H1 (cell line): ENCODE data around the gene LDLRAD4. TPM values are rescaled to one million over a fixed set of nuclear protein-coding genes. Genes with fewer than 3 reads are reported as not detected.
"Not testable (repeated sequence)": the region's sequence is repeated elsewhere in the genome, so short reads cannot be mapped to it uniquely, and the experiment has no call there.

Source experiments
- CTCF ChIA-PET: fragments of 300-600 bp; sonication (Branson Sonifier 250); formaldehyde crosslinking; loops from one replicate; lab custom pipeline; 2021; ENCODE audit not compliant: partially characterized antibody; lab: Charles Lee
- POLR2A ChIA-PET: fragments of 300-600 bp; sonication (Branson Sonifier 250); formaldehyde crosslinking; loops from one replicate; lab custom pipeline; 2021; ENCODE audit warnings: inconsistent platforms; ENCODE audit not compliant: partially characterized antibody; lab: Charles Lee
- DNase-seq, 2 experiments: peaks; one replicate each; pipeline versions ENCODE4 v3.0.0 to v3.0.0-alpha.2; 2010 to 2022; ENCODE audit warnings: low spot score in 2 of 2, low read depth in 1 of 2, mixed read lengths in 1 of 2
- FAIRE-seq: peaks from 2 replicates; lab custom pipeline; 2011; peaks lifted over from hg19 to GRCh38; lab: Jason Lieb, UNC
- H2AFZ ChIP-seq: 2 replicates; pipeline ENCODE4 v1.8.1; 2012; ENCODE audit warnings: low read length, inconsistent platforms
- H2AK5ac ChIP-seq: 2 replicates; pipeline ENCODE4 v1.6.1; 2013; ENCODE audit warnings: low read depth, low read length
- H2BK120ac ChIP-seq: replicated peaks from 2 replicates; pipeline ENCODE3; 2013; ENCODE audit warnings: low read depth, low read length, inconsistent platforms
- H2BK12ac ChIP-seq: 2 replicates; pipeline ENCODE4 v1.6.1; 2013; ENCODE audit warnings: low read depth, low read length
- H2BK15ac ChIP-seq: 2 replicates; pipeline ENCODE4 v1.6.1; 2013; ENCODE audit warnings: low read length
- H2BK20ac ChIP-seq: 2 replicates; pipeline ENCODE4 v1.6.1; 2013; ENCODE audit warnings: low read length
- H2BK5ac ChIP-seq: 2 replicates; pipeline ENCODE4 v1.6.1; 2013; ENCODE audit warnings: low read depth, low read length
- H3K14ac ChIP-seq: 2 replicates; pipeline ENCODE4 v1.6.1; 2013; ENCODE audit warnings: inconsistent platforms; ENCODE audit not compliant: insufficient read length
- H3K18ac ChIP-seq: 2 replicates; pipeline ENCODE4 v1.6.1; 2013; ENCODE audit warnings: low read length; ENCODE audit errors: extremely low read depth
- H3K23ac ChIP-seq: 2 replicates; pipeline ENCODE4 v1.6.1; 2013; ENCODE audit warnings: inconsistent platforms; ENCODE audit not compliant: insufficient read length
- H3K23me2 ChIP-seq: 2 replicates; pipeline ENCODE4 v1.6.1; 2013; ENCODE audit warnings: low read depth, low read length
- H3K27ac ChIP-seq: 2 replicates; pipeline ENCODE4 v1.6.1; 2011; ENCODE audit warnings: low read depth, low read length, inconsistent platforms
- H3K27me3 ChIP-seq, 4 experiments: replicated peaks in 1 of 4; 1 replicate in 1 of 4; 2 replicates in 3 of 4; pipeline versions ENCODE4 v1.6.1 to v1.8.1; 2011 to 2013; ENCODE audit warnings: low read length in 3 of 4, mild to moderate bottlenecking in 3 of 4, inconsistent platforms in 2 of 4, mixed read lengths in 2 of 4, moderate library complexity in 1 of 4; ENCODE audit not compliant: control insufficient read depth in 3 of 4, insufficient read depth in 3 of 4; ENCODE audit errors: extremely low read depth in 1 of 4
- H3K36me3 ChIP-seq, 4 experiments: 2 replicates each; pipeline versions ENCODE4 v1.6.1 to v1.8.1; 2011 to 2013; ENCODE audit warnings: mild to moderate bottlenecking in 4 of 4, low read length in 3 of 4, moderate library complexity in 2 of 4, control low read depth in 1 of 4, inconsistent platforms in 1 of 4; ENCODE audit not compliant: insufficient read depth in 4 of 4, control insufficient read depth in 2 of 4
- H3K4ac ChIP-seq: replicated peaks from 2 replicates; pipeline ENCODE3; 2013; ENCODE audit warnings: low read length, low read depth, mixed read lengths, inconsistent platforms; ENCODE audit not compliant: insufficient read length
- H3K4me1 ChIP-seq, 4 experiments: replicated peaks in 1 of 4; 1 replicate in 1 of 4; 2 replicates in 3 of 4; pipeline versions ENCODE4 v1.6.1 to v1.8.1; 2011 to 2013; ENCODE audit warnings: low read length in 3 of 4, inconsistent platforms in 2 of 4, mixed read lengths in 1 of 4; ENCODE audit not compliant: insufficient read depth in 4 of 4, control insufficient read depth in 3 of 4
- H3K4me2 ChIP-seq, 2 experiments: 2 replicates each; pipeline versions ENCODE4 v1.6.1 to v1.8.1; 2011 to 2013; ENCODE audit warnings: low read depth in 2 of 2, low read length in 2 of 2, control low read depth in 1 of 2, inconsistent platforms in 1 of 2, mild to moderate bottlenecking in 1 of 2; ENCODE audit not compliant: insufficient read depth in 1 of 2
- H3K4me3 ChIP-seq, 4 experiments: fragments of 200-600, 300-600 bp in 1 of 4; sonication (generic), shearing (Covaris generic), sonication (Bioruptor Twin) in 1 of 4; 2 replicates each; pipeline versions ENCODE4 v1.5.1 to v1.8.1; 2011 to 2016; ENCODE audit warnings: low read length in 4 of 4, low read depth in 3 of 4, control low read depth in 2 of 4, inconsistent platforms in 2 of 4, mild to moderate bottlenecking in 2 of 4, mixed read lengths in 1 of 4, moderate library complexity in 1 of 4; ENCODE audit not compliant: insufficient read depth in 2 of 4; ENCODE audit errors: extremely low read depth in 1 of 4
- H3K56ac ChIP-seq: replicated peaks from 2 replicates; pipeline ENCODE3; 2013; ENCODE audit warnings: low read depth, mild to moderate bottlenecking, mixed read lengths, low read length, inconsistent platforms; ENCODE audit not compliant: insufficient read length
- H3K79me1 ChIP-seq: 2 replicates; pipeline ENCODE4 v1.6.1; 2013; ENCODE audit warnings: low read depth, low read length, control low read depth
- H3K79me2 ChIP-seq, 2 experiments: 2 replicates each; pipeline versions ENCODE4 v1.6.1 to v1.8.1; 2012 to 2013; ENCODE audit warnings: low read length in 2 of 2, mild to moderate bottlenecking in 2 of 2, inconsistent platforms in 1 of 2; ENCODE audit not compliant: insufficient read depth in 2 of 2, control insufficient read depth in 1 of 2
- H3K9ac ChIP-seq, 4 experiments: replicated peaks in 1 of 4; 1 replicate in 1 of 4; 2 replicates in 3 of 4; pipeline versions ENCODE4 v1.6.1 to v1.8.1; 2011 to 2013; ENCODE audit warnings: low read depth in 3 of 4, low read length in 3 of 4, control low read depth in 2 of 4, mild to moderate bottlenecking in 2 of 4, moderate library complexity in 2 of 4, inconsistent platforms in 1 of 4; ENCODE audit errors: extremely low read depth in 1 of 4
- H3K9me3 ChIP-seq, 2 experiments: 2 replicates each; pipeline versions ENCODE4 v1.6.1 to v1.8.1; 2012 to 2013; ENCODE audit warnings: mild to moderate bottlenecking in 2 of 2, moderate library complexity in 2 of 2, control low read depth in 1 of 2, inconsistent platforms in 1 of 2, low read depth in 1 of 2, low read length in 1 of 2, mixed read lengths in 1 of 2; ENCODE audit not compliant: insufficient read depth in 2 of 2
- H4K20me1 ChIP-seq, 2 experiments: replicated peaks in 1 of 2; 2 replicates each; pipeline versions ENCODE3 to v1.8.1; 2011 to 2013; ENCODE audit warnings: inconsistent platforms in 2 of 2, low read length in 2 of 2, mild to moderate bottlenecking in 1 of 2; ENCODE audit not compliant: insufficient read depth in 2 of 2, control insufficient read depth in 1 of 2
- H4K5ac ChIP-seq: 2 replicates; pipeline ENCODE4 v1.6.1; 2013; ENCODE audit warnings: low read length, low read depth, mixed read lengths, inconsistent platforms; ENCODE audit not compliant: insufficient read length
- H4K8ac ChIP-seq: 2 replicates; pipeline ENCODE4 v1.8.0; 2013; ENCODE audit warnings: mild to moderate bottlenecking, moderate library complexity, low read length, inconsistent platforms; ENCODE audit not compliant: insufficient read depth; ENCODE audit errors: extremely low read depth
- H4K91ac ChIP-seq: replicated peaks from 2 replicates; pipeline ENCODE3; 2013; ENCODE audit warnings: low read length, mixed read lengths, inconsistent platforms; ENCODE audit not compliant: insufficient read length
- WGBS, 2 experiments: shearing (Covaris generic) in 1 of 2; methylation state at CpG; one replicate each; pipeline versions ENCODE4 v1.1.6 to v1.1.7; 2013 to 2015; ENCODE audit warnings: low lambda C conversion rate in 2 of 2, mixed read lengths in 2 of 2, inconsistent platforms in 1 of 2, low coverage in 1 of 2, missing lambda C conversion rate in 1 of 2; ENCODE audit not compliant: insufficient replicate concordance in 2 of 2, insufficient coverage in 1 of 2, insufficient read length in 1 of 2; ENCODE audit errors: extremely low coverage in 1 of 2, missing lambda C conversion rate in 1 of 2; 5-methylcytosine and 5-hydroxymethylcytosine counted together
- polyA plus RNA-seq, 7 experiments: library from polyadenylated mRNA; depleted of rRNA in 3 of 7; stranded (reverse) in 5 of 7; unstranded in 2 of 7; fragments of >200 nt in 5 of 7; fragments of 200-250 nt in 2 of 7; gene quantifications; 1 replicate in 5 of 7; 2 replicates in 1 of 7; 4 replicates in 1 of 7; pipeline versions ENCODE4 v1.2.1 to v1.2.3, GENCODE V29; 2011 to 2013; ENCODE audit warnings: missing spikeins in 2 of 7, mixed read lengths in 2 of 7
- total RNA-seq: library from RNA; stranded (reverse); fragmentation: NEBNext Ultra II Directional; extraction: Animal tissue kit (Norgen Biotek cat#: 25700); gene quantifications from 2 replicates; pipeline ENCODE4 v1.2.1, GENCODE V29; 2021

The LDLRAD4 gene
- total and polyA plus RNA-seq, 2 of the 8 experiments (the other 6 are each of a cell fraction or from before 2014, with no cell fraction given) = 0.77 to 1.4 TPM

DNA sequence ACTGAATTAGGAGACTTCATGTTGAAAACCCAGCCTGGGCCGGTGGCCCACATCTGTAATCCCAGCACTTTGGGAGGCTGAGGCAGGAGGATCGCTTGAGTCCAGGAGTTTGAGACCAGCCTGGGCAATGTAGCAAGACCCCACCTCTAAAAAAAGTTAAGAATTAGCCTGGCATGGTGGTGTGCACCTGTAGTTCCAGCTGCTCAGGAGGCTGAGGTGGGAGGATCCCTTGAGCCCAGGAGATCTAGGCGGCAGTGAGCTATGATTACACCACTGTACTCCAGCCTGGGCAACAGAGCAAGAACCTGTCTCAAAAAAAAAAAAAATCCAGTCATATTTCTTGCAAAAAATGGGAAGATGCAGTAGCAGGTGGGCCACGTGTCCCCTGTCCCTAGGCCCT is 257.8 kb downstream of the LDLRAD4 start:
- H3K4me1 ChIP-seq, H4K5ac ChIP-seq, H2AFZ ChIP-seq, H3K4ac ChIP-seq, H3K36me3 ChIP-seq, H2BK5ac ChIP-seq, H3K14ac ChIP-seq, H4K91ac ChIP-seq, H3K56ac ChIP-seq, H2BK15ac ChIP-seq, H3K9me3 ChIP-seq, H2BK120ac ChIP-seq, H3K27ac ChIP-seq, H3K23ac ChIP-seq, POLR2A ChIA-PET, H3K23me2 ChIP-seq, H3K9ac ChIP-seq, H4K8ac ChIP-seq, H3K4me2 ChIP-seq, H2AK5ac ChIP-seq, H2BK12ac ChIP-seq, DNase-seq, H3K27me3 ChIP-seq, H3K4me3 ChIP-seq, H3K18ac ChIP-seq, FAIRE-seq, H2BK20ac ChIP-seq, H3K79me2 ChIP-seq, H4K20me1 ChIP-seq, H3K79me1 ChIP-seq: not testable (repeated sequence)
- CTCF ChIA-PET = interaction anchor here (1.3 kb wide), 1 partner anchor 51 kb away, joined by 3 read pairs; no protein-coding TSS in a partner anchor
- WGBS, 2 experiments = 80% methylated on average over 4 of the region's 4 CpGs; no CpG with 5 or more reads in 1 of the 2 experiments
